GM19397 (cell line): ENCODE data around the gene C1QL4.
"Not testable (repeated sequence)": the region's sequence is repeated elsewhere in the genome, so short reads cannot be mapped to it uniquely, and the experiment has no call there.

Experiments used
- ATAC-seq: cut with Tn5 transposase; IDR thresholded peaks from one replicate; pipeline ENCODE4 v1.9.1; 2021; ENCODE audit warnings: mild to moderate bottlenecking, moderate library complexity; ENCODE audit not compliant: unreplicated experiment

The C1QL4 gene

GRCh38 chr12:49334681-49335080, 2.3 kb downstream of the C1QL4 start:
- no peak for ATAC-seq

DNA sequence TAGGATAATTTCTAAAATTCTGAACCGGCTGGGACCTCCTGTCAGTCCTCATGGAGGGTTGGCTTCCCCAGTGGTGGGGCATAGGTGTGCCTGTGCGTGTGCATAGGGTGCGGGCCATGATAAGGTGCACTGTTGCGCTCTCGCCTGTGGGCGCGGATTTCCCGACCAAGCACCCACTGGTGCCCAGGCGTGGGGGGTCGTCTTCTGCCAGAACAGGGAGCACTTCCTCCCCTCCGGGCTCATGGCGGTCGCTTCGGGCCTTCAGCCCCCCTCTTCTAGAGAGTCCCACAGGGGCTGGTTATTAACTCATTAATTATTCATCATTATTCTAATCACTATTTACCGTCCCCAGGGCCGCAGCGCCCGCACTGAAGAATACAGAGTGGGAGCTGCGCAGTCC, 2.8 kb downstream of the C1QL4 start:
- ATAC-seq: no peak

- not testable (repeated sequence) for ATAC-seq
These were observed 3.2 kb downstream of the C1QL4 start for GRCh38 chr12:49333778-49334177.

GRCh38 chr12:49332891-49333371, 4.1 kb downstream of the C1QL4 start:
- no peak for ATAC-seq

GRCh38 chr12:49332441-49332861, 4.5 kb downstream of the C1QL4 start:
- ATAC-seq: no peak

DNA sequence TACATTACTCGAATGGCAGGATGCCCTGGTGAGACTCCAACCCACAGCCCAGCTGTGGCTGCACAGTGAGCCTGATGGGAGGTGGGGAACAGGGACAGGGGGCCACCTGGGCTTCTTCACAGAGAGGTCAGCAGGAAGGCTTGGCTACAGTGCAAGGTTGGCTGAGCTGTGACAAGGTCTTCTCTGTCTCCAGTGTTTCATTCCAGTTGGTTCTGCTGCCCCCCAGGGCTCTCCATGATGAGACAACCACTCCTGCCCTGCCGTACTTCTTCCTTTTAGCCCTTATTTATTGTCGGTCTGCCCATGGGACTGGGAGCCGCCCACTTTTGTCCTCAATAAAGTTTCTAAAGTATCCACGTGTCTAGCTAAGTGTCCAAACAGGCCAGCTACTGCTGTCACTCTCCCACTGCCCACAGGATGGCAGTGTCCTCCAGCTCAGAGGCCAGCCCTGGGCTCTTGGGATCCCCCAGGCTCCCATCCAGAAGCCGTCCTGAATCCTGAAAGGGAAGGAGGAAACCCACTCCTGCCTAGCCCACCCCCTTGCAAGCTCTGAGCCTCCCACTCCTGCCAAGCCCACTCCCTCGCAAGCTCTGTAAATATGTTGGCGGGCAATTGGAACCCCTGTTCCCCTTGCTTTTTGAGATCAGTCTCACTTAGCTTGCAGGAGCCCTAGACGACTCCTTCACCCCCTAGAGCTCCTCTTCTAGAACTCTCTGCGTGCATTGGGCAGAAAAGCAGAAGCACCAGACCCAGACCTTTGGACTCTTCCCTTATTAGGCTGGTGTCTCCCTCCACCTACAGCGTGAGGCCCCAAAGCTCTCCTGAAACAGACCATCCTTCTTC, 5.4 kb downstream of the C1QL4 start:
- ATAC-seq: no peak

GRCh38 chr12:49330631-49331379, 6.2 kb downstream of the C1QL4 start:
- no peak for ATAC-seq

DNA sequence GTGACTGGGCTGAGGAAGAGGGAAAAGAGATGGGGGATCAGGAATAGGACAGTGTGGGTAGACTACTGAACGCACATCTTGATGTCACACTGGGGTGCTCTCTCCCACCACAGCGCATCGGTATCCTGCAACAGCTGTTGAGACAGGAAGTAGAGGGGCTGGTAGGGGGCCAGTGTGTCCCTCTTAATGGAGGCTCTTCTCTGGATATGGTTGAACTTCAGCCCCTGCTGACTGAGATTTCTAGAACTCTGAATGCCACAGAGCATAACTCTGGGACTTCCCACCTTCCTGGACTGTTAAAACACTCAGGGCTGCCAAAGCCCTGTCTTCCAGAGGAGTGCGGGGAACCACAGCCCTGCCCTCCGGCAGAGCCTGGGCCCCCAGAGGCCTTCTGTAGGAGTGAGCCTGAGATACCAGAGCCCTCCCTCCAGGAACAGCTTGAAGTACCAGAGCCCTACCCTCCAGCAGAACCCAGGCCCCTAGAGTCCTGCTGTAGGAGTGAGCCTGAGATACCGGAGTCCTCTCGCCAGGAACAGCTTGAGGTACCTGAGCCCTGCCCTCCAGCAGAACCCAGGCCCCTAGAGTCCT, 6.9 kb downstream of the C1QL4 start:
- ATAC-seq: no peak

DNA sequence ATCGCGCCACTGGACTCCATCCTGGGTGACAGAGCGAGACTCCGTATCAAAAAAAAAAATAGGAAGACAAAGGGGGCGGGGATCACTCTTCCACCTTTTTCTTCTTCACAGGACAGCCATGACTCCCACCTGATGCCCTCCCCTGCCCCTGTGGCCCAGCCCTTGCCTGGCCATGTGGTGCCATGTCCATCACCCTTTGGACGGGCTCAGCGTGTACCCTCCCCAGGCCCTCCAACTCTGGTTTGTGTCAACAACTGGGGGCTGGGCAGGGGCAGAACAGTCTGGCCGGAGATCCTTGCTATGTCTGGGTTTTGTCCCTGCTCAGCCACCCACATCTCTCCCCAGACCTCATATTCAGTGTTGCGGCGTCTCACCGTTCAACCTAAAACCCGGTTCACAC, 8.2 kb downstream of the C1QL4 start:
- no peak for ATAC-seq

- no peak for ATAC-seq
These were observed 9.1 kb downstream of the C1QL4 start for GRCh38 chr12:49327887-49328286.

DNA sequence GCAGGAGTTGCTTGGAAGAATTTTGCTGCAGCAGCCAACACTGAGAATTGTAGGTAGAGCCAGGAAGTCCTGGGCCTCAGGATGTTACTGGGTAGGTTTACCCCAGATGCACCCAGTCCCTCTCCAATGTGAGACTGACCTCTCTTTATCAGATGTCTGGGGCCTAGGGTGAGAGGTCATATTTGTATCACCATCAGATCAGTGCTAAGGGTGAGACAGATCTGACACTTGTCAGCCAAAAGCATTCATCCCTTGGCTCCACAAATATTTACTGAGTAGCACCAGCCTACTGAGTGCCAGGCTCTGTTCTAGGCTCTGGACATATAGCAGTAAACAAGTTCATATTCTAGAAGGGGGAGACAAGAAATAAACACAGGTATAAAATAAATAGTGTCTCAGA, 9.6 kb downstream of the C1QL4 start:
- ATAC-seq: no peak

DNA sequence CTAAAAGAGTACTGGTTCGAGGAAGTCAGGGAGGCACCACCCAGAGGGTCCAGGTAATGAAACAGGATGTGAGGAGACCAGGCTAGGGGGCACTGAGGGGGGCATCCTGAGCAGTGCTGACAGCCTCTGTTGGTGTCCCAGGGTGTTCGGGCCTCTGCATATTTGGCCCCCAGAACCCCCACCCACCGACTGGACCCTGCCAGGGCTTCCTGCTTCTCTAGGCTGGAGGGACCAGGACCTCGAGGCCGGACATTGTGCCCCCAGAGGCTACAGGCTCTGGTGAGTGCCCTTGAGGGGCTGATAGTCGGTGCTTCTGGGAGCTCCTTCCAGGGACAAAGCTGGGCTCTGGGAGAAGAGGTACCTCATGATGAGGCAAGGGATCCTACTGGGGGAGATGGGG, 11.4 kb downstream of the C1QL4 start:
- no peak for ATAC-seq

DNA sequence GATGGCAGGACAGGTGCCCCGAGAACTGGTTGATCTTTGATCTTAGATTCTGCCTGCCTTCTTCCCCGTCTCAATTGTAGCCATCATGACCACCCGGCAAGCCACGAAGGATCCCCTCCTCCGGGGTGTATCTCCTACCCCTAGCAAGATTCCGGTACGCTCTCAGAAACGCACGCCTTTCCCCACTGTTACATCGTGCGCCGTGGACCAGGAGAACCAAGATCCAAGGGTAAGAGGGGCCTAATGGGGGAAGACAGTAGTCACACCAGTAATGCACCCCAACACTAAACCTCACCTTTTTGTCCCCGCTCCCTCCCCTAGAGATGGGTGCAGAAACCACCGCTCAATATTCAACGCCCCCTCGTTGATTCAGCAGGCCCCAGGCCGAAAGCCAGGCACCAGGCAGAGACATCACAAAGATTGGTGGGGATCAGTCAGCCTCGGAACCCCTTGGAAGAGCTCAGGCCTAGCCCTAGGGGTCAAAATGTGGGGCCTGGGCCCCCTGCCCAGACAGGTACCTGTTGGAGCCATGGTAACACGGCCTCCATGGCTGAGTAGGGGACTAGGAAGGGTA, 13.4 kb downstream of the C1QL4 start:
- ATAC-seq: no peak

DNA sequence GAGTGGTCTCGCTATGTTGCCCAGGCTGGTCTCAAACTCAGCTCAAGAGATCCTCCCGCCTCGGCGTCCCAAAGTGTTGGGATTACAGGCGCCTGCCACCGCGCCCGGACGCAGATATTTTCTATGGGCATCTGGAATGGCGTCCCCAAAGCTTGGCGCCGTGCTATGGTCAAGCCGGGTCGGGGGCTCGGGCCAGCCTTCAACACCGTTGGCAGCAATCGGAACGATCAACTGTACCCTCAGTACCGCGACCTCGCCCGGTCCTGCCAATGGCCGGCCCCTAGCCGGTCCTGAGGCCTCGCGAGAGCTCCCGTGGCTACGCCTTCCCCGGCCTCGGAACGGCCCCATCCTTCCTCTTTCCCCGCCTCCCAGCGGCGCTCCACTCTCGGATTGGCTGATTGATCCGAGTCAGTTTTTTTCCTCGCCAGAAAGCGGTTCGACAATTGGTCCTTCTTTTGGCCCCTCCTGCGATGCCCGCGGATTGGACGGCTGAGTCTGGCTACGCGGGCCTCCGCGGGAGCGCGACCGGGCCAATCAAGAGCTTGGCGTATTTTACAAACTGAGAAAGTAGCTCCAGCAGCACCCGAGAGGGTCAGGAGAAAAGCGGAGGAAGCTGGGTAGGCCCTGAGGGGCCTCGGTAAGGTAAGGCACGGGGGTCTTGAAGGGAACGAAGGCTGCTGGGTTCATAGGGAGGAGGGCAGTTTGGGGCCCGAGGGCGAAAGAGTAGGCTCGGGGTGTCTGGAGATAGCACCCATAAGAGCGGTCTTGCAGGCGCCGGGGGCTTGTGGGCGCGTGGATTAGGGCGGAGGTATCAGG, 14.1 kb downstream of the C1QL4 start, which contains the start of gene TROAP:
TSS of gene TROAP (plus strand) at position 548 of the 816 bp plus-strand sequence. CDS start 354 bp downstream, outside the sequence.
- ATAC-seq: peak; percentile 99

DNA sequence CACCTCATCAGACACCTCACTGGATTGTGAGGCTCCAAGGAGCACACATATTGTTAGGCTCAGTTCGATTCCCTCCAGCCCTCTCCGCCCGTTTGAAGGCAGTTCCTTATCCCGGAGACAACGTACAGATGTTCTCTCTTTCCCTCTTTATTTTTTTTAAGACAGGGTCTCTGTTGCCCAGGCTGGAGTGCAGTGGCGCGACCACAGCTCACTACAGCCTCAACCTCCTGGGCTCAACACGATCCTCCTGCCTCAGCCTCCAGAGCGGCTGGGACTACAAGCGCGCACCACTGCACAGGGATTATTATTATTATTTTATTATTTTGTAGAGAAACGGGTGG, 14.7 kb downstream of the C1QL4 start:
- ATAC-seq: no peak

DNA sequence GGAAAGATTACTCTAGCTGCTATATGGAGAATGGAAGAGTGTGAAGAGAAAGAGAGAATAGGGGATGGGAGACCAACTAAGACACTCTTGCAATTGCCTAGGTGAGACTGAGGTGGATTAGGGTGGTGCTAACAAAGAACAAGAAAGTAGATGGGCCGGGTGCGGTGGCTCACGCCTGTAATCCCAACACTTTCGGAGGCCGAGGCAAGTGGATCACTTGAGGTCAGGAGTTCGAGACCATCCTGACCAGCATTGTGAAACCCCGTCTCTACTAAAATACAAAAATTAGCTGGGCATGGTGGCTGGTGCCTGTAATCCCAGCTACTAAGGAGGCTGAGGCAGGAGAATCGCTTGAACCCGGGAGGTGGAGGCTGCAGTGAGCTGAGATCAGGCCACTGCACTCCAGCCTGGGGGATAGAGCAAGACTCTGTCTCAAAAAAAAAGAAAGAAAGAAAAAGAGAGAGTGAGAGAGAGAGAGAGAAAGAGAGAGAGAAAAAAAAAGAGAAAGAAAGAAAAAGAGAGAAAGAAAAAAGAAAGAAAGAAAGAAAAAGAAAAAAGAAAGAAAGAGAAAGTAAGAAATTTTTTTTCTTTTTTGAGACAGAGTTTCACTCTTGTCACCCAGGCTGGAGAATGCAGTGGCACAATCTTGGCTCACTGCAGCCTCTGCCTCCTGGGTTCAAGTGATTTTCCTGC, 16.4 kb downstream of the C1QL4 start:
- not testable (repeated sequence) for ATAC-seq

DNA sequence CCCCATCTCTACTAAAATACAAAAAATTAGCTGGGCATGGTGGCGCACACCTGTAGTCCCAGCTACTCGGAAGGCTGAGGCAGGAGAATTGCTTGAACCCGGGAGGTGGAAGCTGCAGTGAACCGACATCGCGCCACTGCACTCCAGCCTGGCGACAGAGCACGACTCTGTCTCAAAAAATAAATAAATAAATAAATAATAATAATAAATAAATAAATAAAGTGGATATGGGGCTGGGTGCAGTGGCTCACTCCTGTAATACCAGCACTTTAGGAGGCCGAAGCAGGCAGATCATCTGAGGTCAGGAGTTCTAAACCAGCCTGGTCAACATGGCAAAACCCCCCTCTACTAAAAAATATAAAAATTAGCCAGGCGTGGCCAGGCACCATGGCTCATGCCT, 19.9 kb downstream of the C1QL4 start:
- not testable (repeated sequence) for ATAC-seq

- ATAC-seq: no peak
These were observed 22.2 kb downstream of the C1QL4 start for GRCh38 chr12:49314811-49315210.

DNA sequence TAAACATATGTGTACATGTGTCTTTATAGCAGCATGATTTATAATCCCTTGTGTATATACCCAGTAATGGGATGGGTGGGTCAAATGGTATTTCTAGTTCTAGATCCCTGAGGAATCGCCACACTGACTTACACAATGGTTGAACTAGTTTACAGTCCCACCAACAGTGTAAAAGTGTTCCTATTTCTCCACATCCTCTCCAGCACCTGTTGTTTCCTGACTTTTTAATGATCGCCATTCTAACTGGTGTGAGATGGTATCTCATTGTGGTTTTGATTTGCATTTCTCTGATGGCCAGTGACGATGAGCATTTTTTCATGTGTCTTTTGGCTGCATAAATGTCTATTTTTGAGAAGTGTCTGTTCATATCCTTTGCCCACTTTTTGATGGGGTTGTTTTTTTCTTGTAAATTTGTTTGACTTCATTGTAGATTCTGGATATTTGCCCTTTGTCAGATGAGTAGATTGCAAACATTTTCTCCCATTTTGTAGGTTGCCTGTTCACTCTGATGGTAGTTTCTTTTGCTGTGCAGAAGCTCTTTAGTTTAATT, 26.5 kb downstream of the C1QL4 start:
- not testable (repeated sequence) for ATAC-seq

GRCh38 chr12:49309386-49309785, 27.6 kb downstream of the C1QL4 start:
- no peak for ATAC-seq
